ENCODE measurements around the gene TBC1D5. TPM values are rescaled to one million over a fixed set of nuclear protein-coding genes. Genes with fewer than 3 reads are reported as not detected.

TBC1D5 gene
- total RNA-seq, 1 experiment from 2014 or later: 36.4 TPM

- H3K27me3 Mint-ChIP-seq (ENCODE audit: insufficient read depth, unreplicated experiment): no peaks in the 10 kb centered on the region
- Histone ChIP-seq H3K36me3 (ENCODE audit: control insufficient read depth, insufficient read depth, low read length) (no peaks in the 10 kb centered on the region), H3K4me3 (ENCODE audit: low read depth, low read length) (no peak overlapping the region), H3K9me3 (no peaks in the 10 kb centered on the region), H3K4me1 (peaks cover 11% of the 10 kb centered on the region), H3K27me3 (replicated peaks; ENCODE audit: control insufficient read depth, insufficient read depth, low read length) (no peaks in the 10 kb centered on the region)
- TF ChIP-seq CTCF (IDR thresholded peaks at IDR 0.05; ENCODE audit: insufficient read depth in 1 of 2, low read depth in 1 of 2, low read length in 1 of 2, severe bottlenecking in 1 of 2, unreplicated experiment in 1 of 2): no peak
- H3K27ac Mint-ChIP-seq (ENCODE audit: unreplicated experiment): no peak overlapping the region
- ChIA-PET CTCF (no interaction called here), POLR2A (no interaction called here)
- no peak overlapping the region for H3K4me3 Mint-ChIP-seq (ENCODE audit: unreplicated experiment)
- H3K9me3 Mint-ChIP-seq (ENCODE audit: unreplicated experiment): no peaks in the 10 kb centered on the region
- no peaks in the 10 kb centered on the region for H3K4me1 Mint-ChIP-seq (ENCODE audit: low read depth, unreplicated experiment)
- intact Hi-C loops (cut with micrococcal nuclease; ENCODE audit: unreplicated experiment): no loop called here
- no TSS peak for BruUV-seq (replicated peaks)
- H3K36me3 Mint-ChIP-seq (ENCODE audit: insufficient read depth, unreplicated experiment): no peaks in the 10 kb centered on the region
- DNase-seq: no peak
Observed at GRCh38 chr3:17510265-17510664, 232.2 kb downstream of the TBC1D5 start.

- Mint-ChIP-seq H3K36me3 (ENCODE audit: insufficient read depth, unreplicated experiment) (no peaks in the 10 kb centered on the region), H3K4me1 (ENCODE audit: low read depth, unreplicated experiment) (no peaks in the 10 kb centered on the region), H3K27me3 (ENCODE audit: insufficient read depth, unreplicated experiment) (no peaks in the 10 kb centered on the region), H3K4me3 (ENCODE audit: unreplicated experiment) (no peak overlapping the region), H3K27ac (ENCODE audit: unreplicated experiment) (no peak overlapping the region), H3K9me3 (ENCODE audit: unreplicated experiment) (no peaks in the 10 kb centered on the region)
- DNase-seq: no peak
- H3K4me3 ChIP-seq (ENCODE audit: low read depth, low read length): no peak overlapping the region
- no peaks in the 10 kb centered on the region for H3K36me3 ChIP-seq (ENCODE audit: control insufficient read depth, insufficient read depth, low read length)
- H3K4me1 ChIP-seq: peaks cover 8% of the 10 kb centered on the region; the same call in 1 of the 2 replicates
- TF ChIP-seq CTCF (IDR thresholded peaks at IDR 0.05; ENCODE audit: insufficient read depth in 1 of 2, low read depth in 1 of 2, low read length in 1 of 2, severe bottlenecking in 1 of 2, unreplicated experiment in 1 of 2): no peak
- ChIA-PET POLR2A (no interaction called here), CTCF (no interaction called here)
- no TSS peak for BruUV-seq (replicated peaks)
- no peaks in the 10 kb centered on the region for H3K27me3 ChIP-seq (replicated peaks; ENCODE audit: control insufficient read depth, insufficient read depth, low read length)
- intact Hi-C loops (cut with micrococcal nuclease; ENCODE audit: unreplicated experiment): no loop called here
- H3K9me3 ChIP-seq: no peaks in the 10 kb centered on the region
Observed at GRCh38 chr3:17508180-17508752, 234.2 kb downstream of the TBC1D5 start.

- intact Hi-C loops (cut with micrococcal nuclease; ENCODE audit: unreplicated experiment): no loop called here
- Histone ChIP-seq H3K36me3 (ENCODE audit: control insufficient read depth, insufficient read depth, low read length) (no peaks in the 10 kb centered on the region), H3K27me3 (replicated peaks; ENCODE audit: control insufficient read depth, insufficient read depth, low read length) (no peaks in the 10 kb centered on the region), H3K4me1 (peaks cover 8% of the 10 kb centered on the region; the same call in 1 of the 2 replicates), H3K4me3 (ENCODE audit: low read depth, low read length) (no peak overlapping the region), H3K9me3 (no peaks in the 10 kb centered on the region)
- no peak for TF ChIP-seq CTCF (IDR thresholded peaks at IDR 0.05; ENCODE audit: insufficient read depth in 1 of 2, low read depth in 1 of 2, low read length in 1 of 2, severe bottlenecking in 1 of 2, unreplicated experiment in 1 of 2)
- no peaks in the 10 kb centered on the region for H3K9me3 Mint-ChIP-seq (ENCODE audit: unreplicated experiment)
- H3K36me3 Mint-ChIP-seq (ENCODE audit: insufficient read depth, unreplicated experiment): no peaks in the 10 kb centered on the region
- no peak for DNase-seq
- POLR2A ChIA-PET: no interaction called here
- H3K4me3 Mint-ChIP-seq (ENCODE audit: unreplicated experiment): no peak overlapping the region
- no peaks in the 10 kb centered on the region for H3K4me1 Mint-ChIP-seq (ENCODE audit: low read depth, unreplicated experiment)
- no peaks in the 10 kb centered on the region for H3K27me3 Mint-ChIP-seq (ENCODE audit: insufficient read depth, unreplicated experiment)
- H3K27ac Mint-ChIP-seq (ENCODE audit: unreplicated experiment): no peak overlapping the region
- BruUV-seq (replicated peaks): no TSS peak
- CTCF ChIA-PET: no interaction called here
Observed at GRCh38 chr3:17507480-17507879, 235.0 kb downstream of the TBC1D5 start.
